B cell (primary cell): ENCODE measurements around the gene HSPB7. TPM values are rescaled to one million over a fixed set of nuclear protein-coding genes. Genes with fewer than 3 reads are reported as not detected.
"Not testable (repeated sequence)": the region's sequence is repeated elsewhere in the genome, so short reads cannot be mapped to it uniquely, and the experiment has no call there.

Experiments
- ATAC-seq: fragments of 200-7000 bp; cut with Tn5 transposase; one replicate; pipeline ENCODE4 v1.10.0; 2021; ENCODE audit warnings: low read depth, mild to moderate bottlenecking, moderate number of reproducible peaks, moderate library complexity
- CTCF ChIA-PET: fragments of 350-600 bp; sonication (Branson Sonifier 250); formaldehyde crosslinking; loops from one replicate; lab custom pipeline; 2021; ENCODE audit warnings: antibody characterized with exemption, inconsistent platforms; lab: Charles Lee
- POLR2A ChIA-PET: fragments of 350-600 bp; sonication (Branson Sonifier 250); formaldehyde crosslinking; loops from one replicate; lab custom pipeline; 2021; ENCODE audit warnings: antibody characterized with exemption; lab: Charles Lee
- DNase-seq: peaks from one replicate; pipeline ENCODE4 v3.0.0; 2013
- H2AFZ ChIP-seq: 2 replicates; pipeline ENCODE4 v1.6.1; 2012; ENCODE audit warnings: mild to moderate bottlenecking, low read depth, low read length; ENCODE audit not compliant: insufficient read depth, poor library complexity, severe bottlenecking
- H3K27ac ChIP-seq, 2 donors: 1 replicate in 1 of 2; 2 replicates in 1 of 2; pipeline ENCODE4 v1.5.1; 2012 to 2013; ENCODE audit warnings: low read length in 2 of 2, mild to moderate bottlenecking in 2 of 2, moderate library complexity in 1 of 2
- H3K27me3 ChIP-seq, 4 experiments: fragments of 200-600 bp in 1 of 4; sonication (generic) in 1 of 4; replicated peaks in 1 of 4; 1 replicate in 2 of 4; 2 replicates in 2 of 4; pipeline versions ENCODE4 v1.6.1 to v1.7.0; 2013 to 2016; ENCODE audit warnings: low read length in 3 of 4, mild to moderate bottlenecking in 2 of 4, mixed read lengths in 1 of 4, moderate library complexity in 1 of 4; ENCODE audit not compliant: insufficient read depth in 4 of 4, control insufficient read depth in 3 of 4; ENCODE audit errors: control extremely low read depth in 1 of 4
- H3K36me3 ChIP-seq, 2 experiments: replicated peaks in 1 of 2; 1 replicate in 1 of 2; 2 replicates in 1 of 2; pipeline versions ENCODE4 v1.6.1 to v1.7.1; 2013; ENCODE audit warnings: low read length in 1 of 2; ENCODE audit not compliant: insufficient read depth in 2 of 2, control insufficient read depth in 1 of 2; ENCODE audit errors: control extremely low read depth in 1 of 2, extremely low read depth in 1 of 2
- H3K4me1 ChIP-seq, 2 donors: fragments of 200-600 bp in 1 of 2; sonication (generic) in 1 of 2; 1 replicate in 1 of 2; 2 replicates in 1 of 2; pipeline versions ENCODE4 v1.5.1 to v1.6.1; 2013 to 2017; ENCODE audit warnings: low read length in 2 of 2; ENCODE audit not compliant: control insufficient read depth in 2 of 2, insufficient read depth in 2 of 2
- H3K4me2 ChIP-seq: replicated peaks from 2 replicates; pipeline ENCODE3; 2012; ENCODE audit warnings: mild to moderate bottlenecking, low read depth, low read length; ENCODE audit not compliant: poor library complexity, severe bottlenecking
- H3K4me3 ChIP-seq, 5 experiments: fragments of 200-600 bp in 1 of 5; sonication (generic) in 1 of 5; 1 replicate in 3 of 5; 2 replicates in 2 of 5; pipeline versions ENCODE4 v1.5.1 to v1.7.0; 2011 to 2016; ENCODE audit warnings: low read length in 4 of 5, mild to moderate bottlenecking in 4 of 5, low read depth in 2 of 5, control low read depth in 1 of 5, moderate library complexity in 1 of 5; ENCODE audit not compliant: insufficient read depth in 1 of 5; ENCODE audit errors: control extremely low read depth in 1 of 5, extremely low read depth in 1 of 5
- H3K79me2 ChIP-seq: fragments of 200-600 bp; sonication (generic); one replicate; pipeline ENCODE4 v1.6.0; 2016; ENCODE audit warnings: low read length; ENCODE audit not compliant: control insufficient read depth, insufficient read depth
- H3K9ac ChIP-seq: fragments of 200-600 bp; sonication (generic); 2 replicates; pipeline ENCODE4 v1.6.1; 2017; ENCODE audit warnings: mild to moderate bottlenecking, low read length, moderate library complexity
- H3K9me3 ChIP-seq, 3 donors: one replicate each; pipeline versions ENCODE4 v1.6.1 to v1.7.1; 2013; ENCODE audit warnings: low read length in 2 of 3; ENCODE audit not compliant: control insufficient read depth in 2 of 3, insufficient read depth in 1 of 3; ENCODE audit errors: control extremely low read depth in 1 of 3
- H4K20me1 ChIP-seq: 2 replicates; pipeline ENCODE4 v1.6.0; 2012; ENCODE audit warnings: mild to moderate bottlenecking, low read length; ENCODE audit not compliant: insufficient read depth, control insufficient read depth, poor library complexity, severe bottlenecking
- H3K27ac Mint-ChIP-seq: one replicate; pipeline ENCODE4 v1.8.0; 2021; ENCODE audit warnings: mixed read lengths
- H3K27me3 Mint-ChIP-seq: one replicate; pipeline ENCODE4 v1.8.0; 2021; ENCODE audit warnings: mixed read lengths
- H3K4me1 Mint-ChIP-seq: one replicate; pipeline ENCODE4 v1.8.0; 2021; ENCODE audit warnings: mixed read lengths
- H3K4me3 Mint-ChIP-seq: one replicate; pipeline ENCODE4 v1.8.0; 2021; ENCODE audit warnings: mixed read lengths
- H3K9me3 Mint-ChIP-seq: one replicate; pipeline ENCODE4 v1.8.0; 2022; ENCODE audit warnings: mixed read lengths; ENCODE audit not compliant: insufficient read depth
- CTCF ChIP-seq: fragments of 200-600 bp; IDR thresholded peaks from one replicate; pipeline ENCODE4 v1.8.0; 2022; ENCODE audit warnings: antibody characterized with exemption, mild to moderate bottlenecking
- EZH2 ChIP-seq: IDR thresholded peaks from 2 replicates; pipeline ENCODE4 v1.6.1; 2012; ENCODE audit warnings: borderline replicate concordance, low read depth, mild to moderate bottlenecking, moderate library complexity, low read length; ENCODE audit not compliant: insufficient read depth, poor library complexity, severe bottlenecking
- WGBS: methylation state at CpG from one replicate; pipeline ENCODE4 v1.1.5; 2013; ENCODE audit warnings: missing lambda C conversion rate; ENCODE audit not compliant: insufficient coverage; 5-methylcytosine and 5-hydroxymethylcytosine counted together
- intact Hi-C: fragments of 100-400 bp; cut with micrococcal nuclease; formaldehyde crosslinking; loops from one replicate; pipeline ENCODE4 v1.10.0; 2022
- polyA plus RNA-seq: library from polyadenylated mRNA; depleted of rRNA; stranded (reverse); fragments of >200 nt; gene quantifications from 2 replicates; pipeline ENCODE4 v1.2.3, GENCODE V29; 2012
- total RNA-seq, 2 donors: library from RNA; stranded (reverse); fragments of 120-200 nt in 1 of 2; gene quantifications; 1 replicate in 1 of 2; 2 replicates in 1 of 2; pipeline versions ENCODE4 v1.2.3 to v1.2.4, GENCODE V29; 2013 to 2022

The HSPB7 gene
- total and polyA plus RNA-seq, 2 donors (not counting 1 experiment from before 2014, with no cell fraction given), result not detected

- Histone ChIP-seq H3K4me1 (no peaks in the 10 kb centered on the region), H3K27me3 (no peaks in the 10 kb centered on the region), H3K36me3 (no peaks in the 10 kb centered on the region), H3K79me2 (no peaks in the 10 kb centered on the region), H3K9ac (no peak overlapping the region), H3K4me3 (no peak overlapping the region), H3K4me2 (no peak overlapping the region), H3K27ac (no peak overlapping the region), H2AFZ (no peak overlapping the region), H4K20me1 (no peaks in the 10 kb centered on the region), H3K9me3 (no peaks in the 10 kb centered on the region)
- no peaks in the 10 kb centered on the region for H3K9me3 Mint-ChIP-seq
- CTCF ChIA-PET, result no interaction called here
- no peaks in the 10 kb centered on the region for H3K4me1 Mint-ChIP-seq
- H3K4me3 Mint-ChIP-seq, result no peak overlapping the region
- intact Hi-C loops, result loop anchor here (2.0 kb wide), 1 partner anchor 21 kb away; no protein-coding TSS in a partner anchor
- WGBS, result 82% methylated on average over 7 of the region's 9 CpGs
- no peak for TF ChIP-seq EZH2
- no peak for TF ChIP-seq CTCF
- POLR2A ChIA-PET, result no interaction called here
- DNase-seq (no peak), ATAC-seq (no peak)
- H3K27ac Mint-ChIP-seq, result no peak overlapping the region
- H3K27me3 Mint-ChIP-seq, result peaks cover 13% of the 10 kb centered on the region
Observed at GRCh38 chr1:16042096-16042495, 24.3 kb upstream of the HSPB7 start.

- Histone ChIP-seq H3K4me1 (no peaks in the 10 kb centered on the region), H3K36me3 (no peaks in the 10 kb centered on the region), H3K79me2 (no peaks in the 10 kb centered on the region), H3K9me3 (no peaks in the 10 kb centered on the region), H3K27me3 (no peaks in the 10 kb centered on the region), H3K27ac (no peak overlapping the region), H3K9ac (no peak overlapping the region), H4K20me1 (no peaks in the 10 kb centered on the region), H3K4me2 (no peak overlapping the region), H2AFZ (no peak overlapping the region), H3K4me3 (no peak overlapping the region)
- 70% methylated on average over 8 of the region's 8 CpGs for WGBS
- H3K27me3 Mint-ChIP-seq, result peaks cover 17% of the 10 kb centered on the region
- no peak for TF ChIP-seq EZH2
- no peak for TF ChIP-seq CTCF
- no peak for DNase-seq
- no peaks in the 10 kb centered on the region for H3K4me1 Mint-ChIP-seq
- H3K27ac Mint-ChIP-seq, result no peak overlapping the region
- intact Hi-C loops, result no loop called here
- no peak overlapping the region for H3K4me3 Mint-ChIP-seq
- CTCF ChIA-PET, result interaction anchor here (0.7 kb wide), 1 partner anchor 67 kb away, joined by 3 read pairs; no protein-coding TSS in a partner anchor
- no peaks in the 10 kb centered on the region for H3K9me3 Mint-ChIP-seq
- POLR2A ChIA-PET, result no interaction called here
- no peak for ATAC-seq
Observed at GRCh38 chr1:16041200-16041599, 23.4 kb upstream of the HSPB7 start.

- H3K9me3 Mint-ChIP-seq, H3K4me3 Mint-ChIP-seq, H3K4me2 ChIP-seq, H3K27ac ChIP-seq, H3K9ac ChIP-seq, DNase-seq, H3K27ac Mint-ChIP-seq, ATAC-seq, H3K36me3 ChIP-seq, H3K9me3 ChIP-seq, H2AFZ ChIP-seq, CTCF ChIA-PET, H3K27me3 ChIP-seq, POLR2A ChIA-PET, H3K79me2 ChIP-seq, H3K4me1 ChIP-seq, H4K20me1 ChIP-seq, H3K4me1 Mint-ChIP-seq, H3K4me3 ChIP-seq, intact Hi-C loops: not testable (repeated sequence)
- peaks cover 17% of the 10 kb centered on the region for H3K27me3 Mint-ChIP-seq
- 100% methylated on average over 1 of the region's 8 CpGs for WGBS
Observed at GRCh38 chr1:16039871-16040270, 22.0 kb upstream of the HSPB7 start.
